ENCODE data around the gene SLC24A1.

Gene SLC24A1

GRCh38 chr15:65651042-65651322, 29.2 kb downstream of the SLC24A1 start:
- no peaks in the 10 kb centered on the region for H3K9me3 ChIP-seq (ENCODE audit: insufficient read depth, low read depth, low read length)
- whole genome bisulfite sequencing (ENCODE audit: extremely low coverage, insufficient coverage, insufficient read length), result no CpG with 5 or more reads among the region's 1 CpG
- H3K14ac ChIP-seq (ENCODE audit: low read length), result no peak overlapping the region

GRCh38 chr15:65651831-65652749, 30.4 kb downstream of the SLC24A1 start:
- Histone ChIP-seq H3K9me3 (ENCODE audit: insufficient read depth, low read depth, low read length) (no peaks in the 10 kb centered on the region), H3K14ac (ENCODE audit: low read length) (no peak overlapping the region), H2BK120ac (ENCODE audit: insufficient read depth, low read length, poor library complexity) (no peak overlapping the region), H4K8ac (ENCODE audit: low read depth, low read length) (no peak overlapping the region), H2AK5ac (ENCODE audit: low read length) (no peak overlapping the region), H4K91ac (ENCODE audit: low read depth, low read length) (no peak overlapping the region), H3K27me3 (ENCODE audit: insufficient read depth, low read length) (no peaks in the 10 kb centered on the region), H2AFZ (ENCODE audit: insufficient read depth, low read length, poor library complexity) (no peak overlapping the region), H2BK5ac (ENCODE audit: low read depth, low read length, poor library complexity) (no peak overlapping the region), H3K79me1 (ENCODE audit: low read length) (no peaks in the 10 kb centered on the region), H4K12ac (ENCODE audit: low read depth, low read length) (no peak overlapping the region), H3K9ac (ENCODE audit: low read length) (no peak overlapping the region), H3K4me2 (ENCODE audit: low read length) (no peak overlapping the region), H3K4me1 (ENCODE audit: control insufficient read depth in 1 of 2, insufficient read depth in 2 of 2, low read length in 2 of 2) (no peaks in the 10 kb centered on the region), H3K18ac (ENCODE audit: low read length) (no peak overlapping the region), H3K4ac (ENCODE audit: low read depth, low read length) (no peak overlapping the region), H3K27ac (ENCODE audit: low read depth, low read length) (no peak overlapping the region), H3K79me2 (ENCODE audit: control insufficient read depth, insufficient read depth, low read length, poor library complexity) (no peaks in the 10 kb centered on the region), H3K36me3 (ENCODE audit: control insufficient read depth in 1 of 2, insufficient read depth in 2 of 2, low read length in 2 of 2) (peaks cover 5 to 7% of the 10 kb centered on the region in 2 experiments), H3K23ac (ENCODE audit: low read length) (no peak overlapping the region), H2BK12ac (ENCODE audit: low read length) (no peak overlapping the region), H3K4me3 (ENCODE audit: low read depth, low read length) (no peak overlapping the region)
- no peak for DNase-seq
- no CpG with 5 or more reads among the region's 11 CpGs for WGBS (ENCODE audit: extremely low coverage, insufficient coverage, insufficient read length)

More at GRCh38 chr15:65651042-65651322, 29.2 kb downstream of the SLC24A1 start:
- Histone ChIP-seq H2AK5ac (ENCODE audit: low read length) (no peak overlapping the region), H3K36me3 (ENCODE audit: control insufficient read depth in 1 of 2, insufficient read depth in 2 of 2, low read length in 2 of 2) (peaks cover 5 to 7% of the 10 kb centered on the region in 2 experiments), H2AFZ (ENCODE audit: insufficient read depth, low read length, poor library complexity) (no peak overlapping the region), H3K79me2 (ENCODE audit: control insufficient read depth, insufficient read depth, low read length, poor library complexity) (no peaks in the 10 kb centered on the region), H3K27me3 (ENCODE audit: insufficient read depth, low read length) (no peaks in the 10 kb centered on the region), H3K4ac (ENCODE audit: low read depth, low read length) (no peak overlapping the region), H2BK120ac (ENCODE audit: insufficient read depth, low read length, poor library complexity) (no peak overlapping the region), H3K4me3 (ENCODE audit: low read depth, low read length) (no peak overlapping the region), H4K12ac (ENCODE audit: low read depth, low read length) (no peak overlapping the region), H3K4me2 (ENCODE audit: low read length) (no peak overlapping the region), H3K79me1 (ENCODE audit: low read length) (no peaks in the 10 kb centered on the region), H3K18ac (ENCODE audit: low read length) (no peak overlapping the region), H2BK5ac (ENCODE audit: low read depth, low read length, poor library complexity) (no peak overlapping the region), H3K4me1 (ENCODE audit: control insufficient read depth in 1 of 2, insufficient read depth in 2 of 2, low read length in 2 of 2) (no peaks in the 10 kb centered on the region), H3K23ac (ENCODE audit: low read length) (no peak overlapping the region), H2BK12ac (ENCODE audit: low read length) (no peak overlapping the region), H4K91ac (ENCODE audit: low read depth, low read length) (no peak overlapping the region), H3K9ac (ENCODE audit: low read length) (no peak overlapping the region), H3K27ac (ENCODE audit: low read depth, low read length) (no peak overlapping the region), H4K8ac (ENCODE audit: low read depth, low read length) (no peak overlapping the region)
- DNase-seq, result no peak

GRCh38 chr15:65653341-65653740, 31.6 kb downstream of the SLC24A1 start:
- no peak overlapping the region for H4K12ac ChIP-seq (ENCODE audit: low read depth, low read length)
- no peak overlapping the region for H3K9ac ChIP-seq (ENCODE audit: low read length)
- H2BK12ac ChIP-seq (ENCODE audit: low read length), result no peak overlapping the region

DNA sequence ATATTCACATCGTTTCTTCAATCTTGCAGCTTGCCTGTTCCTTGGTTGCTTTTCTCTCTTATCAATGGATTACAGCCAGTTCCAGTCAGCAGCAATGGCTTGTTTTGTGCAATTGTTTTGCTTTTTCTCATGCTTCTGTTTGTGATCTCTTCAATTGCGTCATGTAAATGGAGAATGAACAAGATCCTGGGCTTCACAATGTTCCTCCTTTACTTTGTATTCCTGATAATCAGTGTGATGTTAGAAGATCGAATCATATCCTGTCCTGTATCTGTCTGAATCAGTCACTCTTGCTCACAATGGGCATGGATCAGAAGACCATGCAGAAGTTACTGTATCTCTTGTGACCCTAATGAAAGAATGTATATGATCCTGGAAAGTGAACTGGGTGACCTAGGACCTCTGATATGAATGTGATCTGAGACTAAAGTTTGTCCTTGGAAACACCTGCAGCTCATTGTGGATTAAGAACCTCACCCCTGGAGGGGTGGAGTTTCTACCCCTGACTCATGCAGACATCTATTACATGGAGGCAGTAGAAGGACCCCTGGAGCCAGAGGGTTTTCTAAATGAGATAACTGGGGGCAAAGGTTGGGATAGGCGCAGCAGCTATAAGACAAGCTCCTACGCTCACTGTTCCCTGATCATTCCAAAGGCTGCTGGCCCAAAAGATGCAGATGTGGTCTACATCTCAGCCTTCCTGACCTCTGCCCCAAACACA, 32.2 kb downstream of the SLC24A1 start:
- Histone ChIP-seq H3K14ac (ENCODE audit: low read length) (no peak overlapping the region), H3K4ac (ENCODE audit: low read depth, low read length) (no peak overlapping the region), H4K12ac (ENCODE audit: low read depth, low read length) (no peak overlapping the region), H3K27ac (ENCODE audit: low read depth, low read length) (no peak overlapping the region), H3K36me3 (ENCODE audit: control insufficient read depth in 1 of 2, insufficient read depth in 2 of 2, low read length in 2 of 2) (peaks cover 5 to 7% of the 10 kb centered on the region in 2 experiments), H3K18ac (ENCODE audit: low read length) (no peak overlapping the region), H3K4me2 (ENCODE audit: low read length) (no peak overlapping the region), H2BK5ac (ENCODE audit: low read depth, low read length, poor library complexity) (no peak overlapping the region), H3K27me3 (ENCODE audit: insufficient read depth, low read length) (no peaks in the 10 kb centered on the region), H3K9ac (ENCODE audit: low read length) (no peak overlapping the region), H4K8ac (ENCODE audit: low read depth, low read length) (no peak overlapping the region), H2AFZ (ENCODE audit: insufficient read depth, low read length, poor library complexity) (no peak overlapping the region), H2BK12ac (ENCODE audit: low read length) (no peak overlapping the region), H2BK120ac (ENCODE audit: insufficient read depth, low read length, poor library complexity) (no peak overlapping the region), H3K9me3 (ENCODE audit: insufficient read depth, low read depth, low read length) (no peaks in the 10 kb centered on the region), H3K4me1 (ENCODE audit: control insufficient read depth in 1 of 2, insufficient read depth in 2 of 2, low read length in 2 of 2) (no peaks in the 10 kb centered on the region), H3K23ac (ENCODE audit: low read length) (no peak overlapping the region), H3K4me3 (ENCODE audit: low read depth, low read length) (no peak overlapping the region), H3K79me1 (ENCODE audit: low read length) (no peaks in the 10 kb centered on the region), H4K91ac (ENCODE audit: low read depth, low read length) (no peak overlapping the region), H3K79me2 (ENCODE audit: control insufficient read depth, insufficient read depth, low read length, poor library complexity) (no peaks in the 10 kb centered on the region), H2AK5ac (ENCODE audit: low read length) (no peak overlapping the region)
- WGBS (ENCODE audit: extremely low coverage, insufficient coverage, insufficient read length), result no CpG with 5 or more reads among the region's 5 CpGs
- no peak for DNase-seq

More at GRCh38 chr15:65653341-65653740, 31.6 kb downstream of the SLC24A1 start:
- H2BK120ac ChIP-seq (ENCODE audit: insufficient read depth, low read length, poor library complexity), result no peak overlapping the region
- no peak overlapping the region for H3K14ac ChIP-seq (ENCODE audit: low read length)
- H3K4me1 ChIP-seq (ENCODE audit: control insufficient read depth in 1 of 2, insufficient read depth in 2 of 2, low read length in 2 of 2), result no peaks in the 10 kb centered on the region
- no peak overlapping the region for H3K27ac ChIP-seq (ENCODE audit: low read depth, low read length)
- H3K36me3 ChIP-seq (ENCODE audit: control insufficient read depth in 1 of 2, insufficient read depth in 2 of 2, low read length in 2 of 2), result peaks cover 5 to 7% of the 10 kb centered on the region in 2 experiments
- H3K9me3 ChIP-seq (ENCODE audit: insufficient read depth, low read depth, low read length), result no peaks in the 10 kb centered on the region
- H3K23ac ChIP-seq (ENCODE audit: low read length), result no peak overlapping the region
- no peaks in the 10 kb centered on the region for H3K27me3 ChIP-seq (ENCODE audit: insufficient read depth, low read length)
- no peak overlapping the region for H3K18ac ChIP-seq (ENCODE audit: low read length)
- H3K79me2 ChIP-seq (ENCODE audit: control insufficient read depth, insufficient read depth, low read length, poor library complexity), result no peaks in the 10 kb centered on the region
- no peak for DNase-seq
- H3K79me1 ChIP-seq (ENCODE audit: low read length), result no peaks in the 10 kb centered on the region
- no peak overlapping the region for H2AK5ac ChIP-seq (ENCODE audit: low read length)
- no peak overlapping the region for H4K91ac ChIP-seq (ENCODE audit: low read depth, low read length)
- no peak overlapping the region for H2BK5ac ChIP-seq (ENCODE audit: low read depth, low read length, poor library complexity)
- H3K4me3 ChIP-seq (ENCODE audit: low read depth, low read length), result no peak overlapping the region
- no peak overlapping the region for H4K8ac ChIP-seq (ENCODE audit: low read depth, low read length)
- no peak overlapping the region for H2AFZ ChIP-seq (ENCODE audit: insufficient read depth, low read length, poor library complexity)
- H3K4ac ChIP-seq (ENCODE audit: low read depth, low read length), result no peak overlapping the region
- no peak overlapping the region for H3K4me2 ChIP-seq (ENCODE audit: low read length)
